Fibroblast of mammary gland (primary cell): Measurements from ENCODE around the gene EHD1.

ENCODE experiments used
- DNase-seq: peaks from one replicate; pipeline ENCODE4 v3.0.0-alpha.2; 2010; ENCODE audit warnings: low read depth
- H3K4me3 ChIP-seq: 2 replicates; pipeline ENCODE4 v1.5.1; 2011; ENCODE audit warnings: low read depth, mild to moderate bottlenecking, low read length, moderate library complexity; ENCODE audit not compliant: control insufficient read depth
- TF ChIP-seq, protein P1 (sequence below): conservative IDR thresholded peaks from 2 replicates; pipeline ENCODE4 v1.5.1; 2011; ENCODE audit warnings: low read depth, low read length, inconsistent platforms; ENCODE audit not compliant: control insufficient read depth, insufficient read depth

Gene EHD1

GRCh38 chr11:64880240-64881001 is 2.0 kb upstream of the EHD1 start:
- no peak for DNase-seq
- TF ChIP-seq, protein P1, sequence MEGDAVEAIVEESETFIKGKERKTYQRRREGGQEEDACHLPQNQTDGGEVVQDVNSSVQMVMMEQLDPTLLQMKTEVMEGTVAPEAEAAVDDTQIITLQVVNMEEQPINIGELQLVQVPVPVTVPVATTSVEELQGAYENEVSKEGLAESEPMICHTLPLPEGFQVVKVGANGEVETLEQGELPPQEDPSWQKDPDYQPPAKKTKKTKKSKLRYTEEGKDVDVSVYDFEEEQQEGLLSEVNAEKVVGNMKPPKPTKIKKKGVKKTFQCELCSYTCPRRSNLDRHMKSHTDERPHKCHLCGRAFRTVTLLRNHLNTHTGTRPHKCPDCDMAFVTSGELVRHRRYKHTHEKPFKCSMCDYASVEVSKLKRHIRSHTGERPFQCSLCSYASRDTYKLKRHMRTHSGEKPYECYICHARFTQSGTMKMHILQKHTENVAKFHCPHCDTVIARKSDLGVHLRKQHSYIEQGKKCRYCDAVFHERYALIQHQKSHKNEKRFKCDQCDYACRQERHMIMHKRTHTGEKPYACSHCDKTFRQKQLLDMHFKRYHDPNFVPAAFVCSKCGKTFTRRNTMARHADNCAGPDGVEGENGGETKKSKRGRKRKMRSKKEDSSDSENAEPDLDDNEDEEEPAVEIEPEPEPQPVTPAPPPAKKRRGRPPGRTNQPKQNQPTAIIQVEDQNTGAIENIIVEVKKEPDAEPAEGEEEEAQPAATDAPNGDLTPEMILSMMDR = no peak

DNA sequence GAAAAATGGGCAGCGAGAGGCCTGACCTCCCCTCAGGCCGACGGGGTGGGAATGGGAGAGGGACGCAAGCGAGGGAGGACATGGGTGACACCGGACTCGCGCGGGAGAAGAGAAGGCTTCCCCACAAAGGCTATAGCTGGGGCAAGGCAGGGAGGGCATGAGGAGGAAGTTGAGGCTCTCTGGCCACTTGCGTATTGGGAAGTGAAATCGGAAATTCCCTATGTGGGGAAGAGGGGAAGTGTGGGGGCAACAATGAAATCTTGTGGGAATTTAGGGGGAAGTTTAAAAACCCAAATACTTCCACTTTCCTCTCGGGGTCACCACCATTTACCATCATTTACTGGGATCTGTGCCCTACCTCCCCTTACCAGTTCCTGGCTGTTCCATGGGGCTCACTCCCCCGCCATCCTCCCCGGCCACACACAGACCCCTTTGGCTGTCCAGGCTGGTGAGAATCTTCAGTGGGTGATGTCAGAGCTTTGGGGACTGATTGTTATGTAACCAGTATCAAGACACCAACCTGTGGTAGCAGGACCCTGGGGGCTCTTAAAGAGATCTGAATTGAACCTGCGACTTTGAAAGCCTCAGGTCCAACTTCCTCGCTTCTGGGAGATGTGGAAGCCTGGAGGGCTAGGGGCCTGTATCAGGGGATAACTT is 951 bp upstream of the EHD1 start:
- no peak for DNase-seq
- TF ChIP-seq, protein P1 = no peak
- peak overlapping the region; percentile 69 for H3K4me3 ChIP-seq

More at GRCh38 chr11:64880240-64881001, 2.0 kb upstream of the EHD1 start:
- no peak overlapping the region for H3K4me3 ChIP-seq

DNA sequence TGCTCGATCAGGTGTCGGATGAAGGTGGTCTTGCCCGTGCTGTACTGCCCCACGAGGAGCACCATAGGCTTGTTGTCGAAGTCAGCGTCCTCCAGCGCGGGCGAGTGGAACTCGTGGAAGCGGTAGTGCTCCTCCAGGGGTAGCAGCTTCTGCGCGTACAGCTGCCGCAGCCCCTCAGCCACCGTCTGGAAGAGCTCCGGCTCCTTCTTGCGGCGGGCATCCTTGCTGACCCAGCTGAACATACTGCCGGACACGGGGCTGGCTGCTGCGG is 263 bp downstream of the EHD1 start:
- TF ChIP-seq, protein P1 = no peak
- H3K4me3 ChIP-seq = peak overlapping the region; percentile 95
- no peak for DNase-seq

DNA sequence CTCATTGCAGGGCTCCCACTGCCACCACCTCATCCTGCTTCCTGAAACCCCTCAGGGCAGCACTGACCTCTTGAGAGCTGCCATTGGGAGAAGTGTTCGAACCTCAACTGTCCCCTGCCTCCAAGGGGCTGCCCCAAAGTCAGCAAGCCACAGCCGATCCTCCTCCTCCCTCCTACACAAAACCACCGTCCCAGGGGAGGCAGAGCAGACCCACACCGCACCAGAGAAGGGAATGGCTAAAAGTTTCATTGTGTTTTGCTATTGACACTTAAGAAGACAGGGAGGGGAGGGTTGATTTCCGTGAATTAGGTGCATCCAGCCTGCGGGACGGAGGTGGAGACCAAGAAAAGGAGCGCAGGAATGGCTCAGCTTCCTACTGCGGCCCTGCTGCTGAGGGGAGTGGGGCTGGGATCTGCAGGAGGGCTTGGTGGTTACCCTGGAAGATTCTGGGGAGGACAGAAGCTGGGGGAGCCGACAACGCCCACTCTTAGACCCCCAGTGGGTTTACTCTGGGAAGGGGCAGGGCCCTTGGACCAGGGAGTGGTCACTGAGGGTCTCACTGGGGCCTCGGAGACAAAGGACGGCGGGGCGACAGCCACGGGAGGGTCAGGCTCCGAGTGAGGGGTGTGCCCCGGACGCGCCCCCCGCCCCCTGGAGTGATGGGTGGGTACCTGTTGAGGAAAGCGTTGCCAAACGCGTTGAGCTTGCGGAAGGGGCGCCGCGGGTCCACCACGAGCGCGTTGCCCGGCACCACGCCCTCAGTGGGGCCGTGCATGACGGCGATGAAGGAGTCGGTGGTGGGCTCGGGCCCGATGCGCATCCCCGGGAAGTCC is 815 bp downstream of the EHD1 start:
- DNase-seq = no peak
- TF ChIP-seq, protein P1 = no peak
- peak overlapping the region; percentile 95 for H3K4me3 ChIP-seq

DNA sequence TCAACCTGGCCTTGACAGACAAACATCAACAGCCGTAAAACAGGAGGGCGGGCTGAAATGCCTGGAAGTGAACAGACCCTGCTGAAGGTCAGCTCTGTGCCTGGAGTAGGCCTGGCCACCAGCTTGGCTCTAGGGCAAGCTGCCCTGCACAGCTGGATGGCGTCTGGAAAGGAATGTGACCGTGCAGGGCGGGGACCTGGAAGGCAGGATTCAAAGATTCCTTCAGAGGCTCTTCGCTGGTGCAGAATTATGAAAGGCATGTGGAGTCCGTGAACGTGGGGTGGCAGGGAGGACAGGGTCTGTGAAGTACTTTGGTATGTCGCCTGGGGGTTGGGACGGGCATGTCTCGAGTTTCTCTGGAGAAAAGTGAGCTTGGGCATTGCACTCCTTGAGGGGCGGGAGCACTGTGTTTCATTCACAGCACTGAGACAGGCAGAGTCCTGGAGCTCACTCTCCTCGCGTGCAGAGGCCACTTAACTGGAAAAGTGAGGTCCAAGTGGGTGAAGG is 1.5 kb downstream of the EHD1 start:
- TF ChIP-seq, protein P1 = no peak
- no peak for DNase-seq

DNA sequence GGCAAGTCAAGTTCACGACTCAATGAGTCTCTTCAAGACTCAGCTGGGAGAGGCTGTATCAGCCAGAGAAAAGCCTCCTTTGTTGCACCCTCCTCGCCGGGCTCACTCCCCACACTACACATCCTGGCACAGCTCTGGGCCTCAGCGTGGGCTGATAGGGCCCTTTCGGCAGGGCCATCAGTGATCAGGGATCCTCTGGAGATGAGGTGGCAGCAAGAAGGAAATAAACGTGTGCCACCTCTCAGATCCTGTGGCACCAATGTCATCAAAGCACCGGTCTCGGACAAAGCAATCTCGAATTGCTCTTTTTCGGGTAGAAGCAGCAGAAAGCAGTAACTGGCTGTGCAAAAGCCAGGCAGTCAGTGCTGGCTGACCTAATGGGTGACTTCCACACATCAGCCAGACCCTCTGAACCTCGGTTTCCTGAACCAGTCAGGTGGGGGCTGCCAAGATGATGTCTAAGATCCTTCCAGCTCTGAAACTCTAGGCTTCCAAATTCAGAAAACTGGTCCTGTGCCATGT is 2.1 kb downstream of the EHD1 start:
- TF ChIP-seq, protein P1 = no peak
- H3K4me3 ChIP-seq = peak overlapping the region; percentile 95
- DNase-seq = no peak

More for the DNA sequence above, 1.5 kb downstream of the EHD1 start:
- H3K4me3 ChIP-seq = peak overlapping the region; percentile 95
